Memory B cell (primary cell): ENCODE data around the gene ZNF24.

Experiments used
- ATAC-seq: fragments of 150-1000 bp; cut with Tn5 transposase; 2 replicates; pipeline ENCODE4 v1.10.0; 2021; ENCODE audit warnings: low read depth, mild to moderate bottlenecking, moderate library complexity
- DNase-seq, 2 donors: peaks; one replicate each; pipeline ENCODE4 v3.0.0; 2022; ENCODE audit warnings: low spot score in 2 of 2
- H3K27ac Mint-ChIP-seq: one replicate; pipeline ENCODE4 v1.8.0; 2022; ENCODE audit warnings: mild to moderate bottlenecking, moderate library complexity, mixed read lengths
- H3K27me3 Mint-ChIP-seq: one replicate; pipeline ENCODE4 v1.8.0; 2022; ENCODE audit warnings: mixed read lengths
- H3K36me3 Mint-ChIP-seq: one replicate; pipeline ENCODE4 v1.8.0; 2022; ENCODE audit warnings: mild to moderate bottlenecking, mixed read lengths
- H3K4me1 Mint-ChIP-seq: one replicate; pipeline ENCODE4 v1.8.0; 2022; ENCODE audit warnings: mixed read lengths
- H3K4me3 Mint-ChIP-seq: one replicate; pipeline ENCODE4 v1.8.0; 2022; ENCODE audit warnings: mild to moderate bottlenecking, moderate library complexity, mixed read lengths
- H3K9me3 Mint-ChIP-seq: one replicate; pipeline ENCODE4 v1.8.0; 2022; ENCODE audit warnings: mixed read lengths

Gene ZNF24

DNA sequence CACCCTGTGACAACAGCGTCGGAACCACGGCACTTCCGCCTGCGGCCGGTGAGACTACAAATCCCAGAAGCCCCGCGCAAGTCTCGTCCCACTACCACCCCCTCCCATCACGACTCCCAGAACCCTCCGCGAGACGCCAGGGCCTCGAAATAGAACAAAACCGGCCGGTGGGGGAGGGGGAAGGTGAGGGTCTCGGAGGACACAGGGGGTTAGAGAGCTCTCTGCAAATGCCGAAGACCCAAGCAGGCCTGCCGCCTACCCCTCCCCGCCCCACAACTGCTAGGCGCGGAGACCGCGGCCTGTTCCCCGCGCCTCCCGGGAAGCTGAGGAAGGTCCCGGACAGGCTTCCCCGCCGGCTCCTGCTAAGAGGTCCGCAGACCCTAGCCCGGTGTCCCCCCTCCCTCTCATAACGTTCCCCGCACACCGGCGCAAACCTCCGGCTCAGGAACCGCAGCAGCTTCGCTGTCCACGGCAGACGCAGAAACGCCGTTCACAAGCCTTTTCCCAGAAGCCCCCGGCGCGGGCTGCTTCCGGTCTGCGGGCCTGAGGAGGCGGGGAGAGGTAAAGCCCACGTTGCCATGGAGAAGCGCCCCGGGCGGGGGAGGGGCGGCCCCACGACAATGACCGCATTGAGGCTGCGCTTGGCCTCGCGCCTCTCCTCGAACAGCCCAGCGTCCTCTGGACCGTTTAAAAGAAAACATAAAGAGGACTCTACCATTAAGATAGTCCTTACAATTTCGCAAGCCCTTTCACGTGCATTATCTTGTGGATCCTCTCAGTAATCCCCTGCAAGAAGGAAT is at the start of gene ZNF24:
TSS of gene ZNF24 (minus strand) at position 485 of the 800 bp plus-strand sequence. CDS start 3,770 bp downstream, outside the sequence.
- H3K9me3 Mint-ChIP-seq = no peaks in the 10 kb centered on the region
- H3K27ac Mint-ChIP-seq = peak within 1 kb of the TSS; percentile 95
- ATAC-seq (peak; percentile 83), DNase-seq (peak; percentile 89 to 92)
- peak within 1 kb of the TSS; percentile 94 for H3K4me3 Mint-ChIP-seq
- H3K27me3 Mint-ChIP-seq = no peaks in the 10 kb centered on the region
- peaks cover 37% of the 10 kb centered on the region for H3K4me1 Mint-ChIP-seq
- H3K36me3 Mint-ChIP-seq = peaks cover 15% of the 10 kb centered on the region

DNA sequence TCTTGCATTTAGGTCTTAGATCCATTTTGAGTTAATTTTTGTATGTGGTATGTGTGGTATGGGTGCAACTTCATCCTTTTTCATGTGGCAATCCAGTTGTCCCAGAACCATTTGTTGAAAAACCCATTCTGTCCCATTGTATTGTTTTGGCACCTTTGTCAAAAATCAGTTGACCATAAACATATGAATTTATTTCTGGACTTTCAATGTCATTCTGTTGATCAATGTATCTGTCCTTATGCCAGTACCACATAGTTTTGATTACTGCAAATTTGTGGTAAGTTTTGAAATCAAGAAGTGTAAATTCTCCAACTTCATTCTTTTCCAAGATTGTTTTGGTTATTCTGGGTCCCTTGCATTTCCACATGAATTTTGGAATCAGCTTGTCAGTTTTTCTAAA is 49.5 kb upstream of the ZNF24 start:
- peaks cover 5% of the 10 kb centered on the region for H3K4me1 Mint-ChIP-seq
- H3K27ac Mint-ChIP-seq = no peak overlapping the region
- peaks cover 3% of the 10 kb centered on the region for H3K9me3 Mint-ChIP-seq
- peaks cover 4% of the 10 kb centered on the region for H3K27me3 Mint-ChIP-seq
- ATAC-seq (no peak), DNase-seq (no peak)
- H3K36me3 Mint-ChIP-seq = no peaks in the 10 kb centered on the region
- no peak overlapping the region for H3K4me3 Mint-ChIP-seq

DNA sequence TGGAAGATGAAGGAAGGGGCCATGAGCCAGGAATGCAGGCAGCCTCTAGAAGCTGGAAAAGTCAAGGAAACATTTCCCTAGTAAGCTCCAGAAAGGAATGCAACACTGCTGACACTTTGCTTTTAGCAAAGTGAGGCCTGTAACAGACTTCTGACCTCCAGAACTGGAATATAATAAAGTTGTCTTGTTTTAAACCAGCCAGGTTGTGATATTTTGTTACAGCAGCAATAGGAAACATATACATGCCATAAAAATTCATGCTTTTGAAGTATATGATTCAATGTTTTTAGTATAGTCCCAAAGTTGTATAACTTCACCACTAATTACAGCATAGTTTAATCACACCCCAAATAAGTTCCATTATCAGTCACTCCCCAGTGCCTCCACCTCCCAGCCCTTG is 48.2 kb upstream of the ZNF24 start:
- no peak overlapping the region for H3K27ac Mint-ChIP-seq
- H3K4me1 Mint-ChIP-seq = peaks cover 5% of the 10 kb centered on the region

DNA sequence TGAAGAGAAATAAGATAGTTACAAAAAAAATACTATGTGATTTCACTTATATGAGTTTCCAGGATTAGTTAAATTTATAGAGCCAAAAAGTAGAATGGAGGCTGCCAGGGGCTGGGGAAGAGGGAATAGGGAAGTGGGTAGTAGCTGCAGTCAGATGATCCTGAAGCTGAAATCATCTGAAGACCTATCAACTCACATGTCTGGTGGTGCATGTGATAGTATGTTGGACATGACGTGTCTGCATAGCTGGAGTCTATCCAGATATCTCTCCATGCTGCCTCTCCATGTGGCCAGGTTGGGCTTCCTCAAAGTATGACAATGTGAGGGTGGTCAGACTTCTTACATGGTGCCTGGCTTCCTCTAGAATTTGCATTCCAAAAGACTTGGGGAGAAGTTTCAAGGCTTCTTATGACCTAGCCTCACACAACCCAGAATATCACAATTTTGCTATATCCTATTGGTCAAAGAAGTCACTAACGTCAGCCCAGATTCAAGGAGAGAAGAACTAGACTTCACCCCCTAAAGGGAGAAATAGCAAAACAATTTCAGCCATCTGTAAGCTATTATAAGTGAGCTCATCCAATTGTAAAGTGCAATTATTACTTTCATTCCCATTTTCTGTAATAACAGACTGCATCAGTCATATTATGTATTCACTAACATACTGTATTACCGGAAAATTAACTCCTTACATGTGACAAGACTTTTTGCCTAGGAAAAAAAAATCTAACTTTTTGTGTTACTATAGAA is 46.9 kb upstream of the ZNF24 start:
- Mint-ChIP-seq H3K27me3 (peaks cover 4% of the 10 kb centered on the region), H3K27ac (no peak overlapping the region), H3K9me3 (peaks cover 3% of the 10 kb centered on the region), H3K36me3 (no peaks in the 10 kb centered on the region), H3K4me3 (no peak overlapping the region), H3K4me1 (peaks cover 8% of the 10 kb centered on the region)
- ATAC-seq (peak; percentile 68), DNase-seq (no peak)

More for the DNA sequence above, 48.2 kb upstream of the ZNF24 start:
- no peak overlapping the region for H3K4me3 Mint-ChIP-seq
- peaks cover 2% of the 10 kb centered on the region for H3K27me3 Mint-ChIP-seq
- peaks cover 3% of the 10 kb centered on the region for H3K9me3 Mint-ChIP-seq
- no peaks in the 10 kb centered on the region for H3K36me3 Mint-ChIP-seq
- DNase-seq = no peak
- no peak for ATAC-seq

DNA sequence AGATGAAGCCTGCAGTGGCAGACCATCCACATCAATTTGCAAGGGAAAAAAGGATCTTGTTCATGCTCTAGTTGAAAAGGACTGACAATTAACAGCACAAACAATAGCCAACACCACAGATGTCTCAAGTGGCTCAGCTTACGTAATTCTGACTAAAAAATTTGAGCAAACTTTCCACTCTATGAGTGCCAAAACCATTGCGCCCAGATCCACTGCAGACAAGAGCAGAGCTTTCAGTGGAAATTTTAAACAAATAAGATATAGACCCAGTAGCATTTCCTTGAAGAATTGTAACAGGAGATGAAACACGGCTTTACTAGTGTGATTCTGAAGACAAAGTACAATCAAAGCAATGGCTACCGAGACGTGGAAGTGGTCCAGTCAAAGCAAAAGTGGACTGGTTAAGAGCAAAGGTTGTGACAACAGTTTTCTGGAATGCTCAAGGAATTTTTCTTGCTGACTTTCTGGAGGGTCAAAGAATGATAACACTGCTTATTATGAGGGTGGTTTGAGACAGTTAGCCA is 44.9 kb upstream of the ZNF24 start:
- ATAC-seq (no peak), DNase-seq (no peak)
- H3K36me3 Mint-ChIP-seq = no peaks in the 10 kb centered on the region
- H3K27me3 Mint-ChIP-seq = peaks cover 6% of the 10 kb centered on the region
- no peak overlapping the region for H3K4me3 Mint-ChIP-seq
- H3K4me1 Mint-ChIP-seq = peaks cover 8% of the 10 kb centered on the region
- H3K27ac Mint-ChIP-seq = no peak overlapping the region
- peaks cover 3% of the 10 kb centered on the region for H3K9me3 Mint-ChIP-seq

DNA sequence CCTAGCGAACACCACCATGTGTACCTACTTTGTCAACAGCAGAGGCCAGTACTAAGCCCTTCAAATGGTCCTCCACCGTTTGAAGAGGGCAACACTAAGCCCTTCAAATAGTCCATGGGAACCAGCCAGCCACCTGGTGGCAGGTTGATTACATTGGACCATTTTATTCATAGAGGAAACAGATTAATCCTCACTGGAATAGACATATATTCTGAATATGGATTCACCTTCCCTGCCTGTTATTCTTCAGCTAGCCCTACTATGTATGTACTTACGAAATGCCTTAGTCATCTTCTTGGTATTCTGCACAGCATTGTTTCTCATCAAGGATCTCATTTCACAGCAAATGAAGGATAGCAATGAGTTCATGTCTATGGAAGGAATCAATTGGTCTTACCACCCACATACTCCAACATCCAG is 42.9 kb upstream of the ZNF24 start:
- H3K9me3 Mint-ChIP-seq = no peaks in the 10 kb centered on the region
- H3K27me3 Mint-ChIP-seq = peaks cover 6% of the 10 kb centered on the region
- no peak overlapping the region for H3K4me3 Mint-ChIP-seq
- ATAC-seq (peak; percentile 24), DNase-seq (no peak)
- no peaks in the 10 kb centered on the region for H3K36me3 Mint-ChIP-seq
- H3K4me1 Mint-ChIP-seq = peaks cover 8% of the 10 kb centered on the region
- H3K27ac Mint-ChIP-seq = no peak overlapping the region

DNA sequence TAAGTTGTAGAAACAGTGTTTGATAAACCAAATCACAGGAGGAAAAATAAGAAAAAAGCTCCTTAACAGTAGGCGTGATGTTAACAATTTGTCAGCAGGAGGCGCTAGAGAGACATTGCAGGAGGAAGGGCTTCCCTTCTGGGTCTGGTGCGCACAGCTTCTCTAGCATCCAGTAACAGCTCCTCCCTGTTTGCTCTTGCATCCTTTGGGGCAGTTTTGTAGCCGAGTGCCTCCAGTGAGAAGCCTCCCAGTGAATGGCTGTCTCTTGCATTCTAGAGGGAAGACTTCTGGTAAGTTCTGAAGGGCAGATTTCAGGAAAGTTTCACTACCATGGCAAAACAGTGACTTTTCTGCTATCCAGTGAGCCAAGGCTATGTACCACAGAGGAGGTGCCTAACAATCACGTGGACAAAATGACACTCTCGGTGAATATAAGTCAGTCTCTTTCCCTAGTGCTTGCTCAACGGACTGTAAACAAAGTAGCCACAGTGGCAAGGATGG is 42.4 kb upstream of the ZNF24 start:
- Mint-ChIP-seq H3K27me3 (peaks cover 6% of the 10 kb centered on the region), H3K9me3 (no peaks in the 10 kb centered on the region), H3K4me3 (no peak overlapping the region), H3K27ac (no peak overlapping the region), H3K4me1 (peaks cover 8% of the 10 kb centered on the region), H3K36me3 (no peaks in the 10 kb centered on the region)
- ATAC-seq (peak; percentile 84), DNase-seq (peak; percentile 58 to 68)

DNA sequence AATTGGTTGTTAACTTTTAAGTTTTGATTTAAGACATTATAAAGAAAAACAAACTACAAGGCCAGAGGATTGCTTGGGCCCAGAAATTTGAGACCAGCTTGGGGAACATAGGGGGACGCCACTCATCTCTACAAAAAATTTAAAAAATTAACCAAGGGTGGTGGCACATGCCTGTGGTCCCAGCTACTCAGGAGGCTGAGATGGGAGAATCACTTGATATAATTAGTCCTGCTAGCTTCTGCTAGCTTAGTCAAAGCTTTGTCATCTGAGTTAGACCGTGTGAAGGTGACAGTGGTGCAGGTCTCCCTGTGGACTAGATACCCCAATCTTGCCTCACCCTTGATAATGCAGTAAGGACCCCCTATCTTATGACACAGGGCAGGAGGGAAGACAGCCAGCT is 38.9 kb upstream of the ZNF24 start:
- ATAC-seq (no peak), DNase-seq (no peak)
- H3K9me3 Mint-ChIP-seq = peaks cover 1% of the 10 kb centered on the region
- no peak overlapping the region for H3K4me3 Mint-ChIP-seq
- peaks cover 7% of the 10 kb centered on the region for H3K27me3 Mint-ChIP-seq
- H3K27ac Mint-ChIP-seq = no peak overlapping the region
- no peaks in the 10 kb centered on the region for H3K36me3 Mint-ChIP-seq
- H3K4me1 Mint-ChIP-seq = peaks cover 2% of the 10 kb centered on the region

DNA sequence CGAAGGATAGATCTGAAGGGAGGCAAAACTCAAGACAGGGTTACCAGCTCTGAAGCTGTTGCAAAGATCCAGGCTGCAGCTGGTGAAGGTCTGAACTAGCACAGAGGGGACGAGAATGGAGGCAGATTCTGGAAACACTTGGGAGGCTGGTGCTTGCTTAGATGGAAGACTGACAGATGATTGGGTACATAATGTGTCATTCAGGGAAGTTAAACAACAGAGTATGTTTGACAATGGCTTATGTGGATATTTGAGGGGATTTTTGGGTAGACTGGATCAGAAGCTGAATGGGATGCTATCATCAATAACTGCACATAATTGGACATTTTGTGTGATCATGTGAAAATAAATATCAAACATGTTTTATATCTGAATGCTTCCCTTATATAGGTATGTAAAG is 35.2 kb upstream of the ZNF24 start:
- ATAC-seq = no peak
- H3K27ac Mint-ChIP-seq = no peak overlapping the region

DNA sequence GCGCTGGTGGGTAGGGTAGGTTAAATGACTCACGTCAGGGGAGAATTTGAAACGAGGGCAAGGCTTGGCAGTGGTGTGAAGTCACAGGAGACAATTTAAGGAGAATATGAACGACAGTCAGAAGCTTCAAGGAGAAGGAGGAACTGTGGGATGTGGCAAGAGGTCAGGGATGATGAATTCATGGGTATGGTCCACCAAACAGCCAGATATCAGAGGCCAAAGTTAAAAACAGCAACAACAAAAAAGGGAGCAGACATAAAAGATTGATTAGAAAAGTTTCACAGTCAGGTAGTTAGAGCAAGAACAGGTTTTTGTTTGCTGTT is 34.3 kb upstream of the ZNF24 start:
- DNase-seq = no peak
- no peaks in the 10 kb centered on the region for H3K36me3 Mint-ChIP-seq
- peaks cover 4% of the 10 kb centered on the region for H3K4me1 Mint-ChIP-seq
- no peak overlapping the region for H3K27ac Mint-ChIP-seq
- no peak for ATAC-seq
- H3K27me3 Mint-ChIP-seq = peaks cover 2% of the 10 kb centered on the region
- no peak overlapping the region for H3K4me3 Mint-ChIP-seq
- peaks cover 1% of the 10 kb centered on the region for H3K9me3 Mint-ChIP-seq

More for the DNA sequence above, 35.2 kb upstream of the ZNF24 start:
- H3K4me3 Mint-ChIP-seq = no peak overlapping the region
- peaks cover 4% of the 10 kb centered on the region for H3K4me1 Mint-ChIP-seq
- peaks cover 2% of the 10 kb centered on the region for H3K27me3 Mint-ChIP-seq
- H3K36me3 Mint-ChIP-seq = no peaks in the 10 kb centered on the region
- DNase-seq = no peak
- peaks cover 1% of the 10 kb centered on the region for H3K9me3 Mint-ChIP-seq

DNA sequence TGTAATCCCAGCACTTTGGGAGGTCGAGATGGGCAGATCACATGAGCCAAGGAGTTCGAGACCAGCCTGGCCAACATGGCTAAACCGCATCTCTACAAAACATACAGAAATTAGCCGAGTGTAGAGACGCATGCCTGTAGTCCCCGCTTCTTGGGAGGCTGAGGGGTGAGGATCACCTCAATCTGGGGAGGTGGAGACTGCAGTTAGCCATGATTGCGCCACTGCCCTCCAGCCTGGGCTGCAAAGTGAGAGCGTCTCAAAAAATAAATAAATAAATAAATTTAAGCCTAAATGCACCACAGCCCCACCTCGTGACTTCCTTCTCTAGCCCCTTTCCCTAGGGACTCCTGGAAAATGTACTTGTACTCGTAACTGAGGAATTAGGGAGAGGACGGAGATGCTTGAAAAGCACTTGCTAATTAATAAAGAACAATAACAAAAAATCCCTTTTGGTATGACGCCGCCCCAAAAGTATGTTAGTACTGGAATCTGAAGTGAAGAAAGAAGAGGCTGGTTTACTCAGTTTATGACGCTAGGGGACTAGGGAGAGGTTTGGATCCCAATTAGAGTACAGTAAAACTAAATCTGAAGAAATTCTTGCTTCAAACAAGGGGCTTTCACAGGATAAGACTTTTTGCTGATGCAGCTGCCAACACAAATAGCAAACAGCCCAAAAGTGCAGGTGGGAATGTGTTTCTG is 33.8 kb upstream of the ZNF24 start:
- Mint-ChIP-seq H3K36me3 (no peaks in the 10 kb centered on the region), H3K27ac (peak overlapping the region; percentile 83), H3K9me3 (peaks cover 1% of the 10 kb centered on the region), H3K27me3 (peaks cover 2% of the 10 kb centered on the region), H3K4me3 (peak overlapping the region; percentile 80), H3K4me1 (peaks cover 4% of the 10 kb centered on the region)
- no peak for ATAC-seq
- DNase-seq = no peak

DNA sequence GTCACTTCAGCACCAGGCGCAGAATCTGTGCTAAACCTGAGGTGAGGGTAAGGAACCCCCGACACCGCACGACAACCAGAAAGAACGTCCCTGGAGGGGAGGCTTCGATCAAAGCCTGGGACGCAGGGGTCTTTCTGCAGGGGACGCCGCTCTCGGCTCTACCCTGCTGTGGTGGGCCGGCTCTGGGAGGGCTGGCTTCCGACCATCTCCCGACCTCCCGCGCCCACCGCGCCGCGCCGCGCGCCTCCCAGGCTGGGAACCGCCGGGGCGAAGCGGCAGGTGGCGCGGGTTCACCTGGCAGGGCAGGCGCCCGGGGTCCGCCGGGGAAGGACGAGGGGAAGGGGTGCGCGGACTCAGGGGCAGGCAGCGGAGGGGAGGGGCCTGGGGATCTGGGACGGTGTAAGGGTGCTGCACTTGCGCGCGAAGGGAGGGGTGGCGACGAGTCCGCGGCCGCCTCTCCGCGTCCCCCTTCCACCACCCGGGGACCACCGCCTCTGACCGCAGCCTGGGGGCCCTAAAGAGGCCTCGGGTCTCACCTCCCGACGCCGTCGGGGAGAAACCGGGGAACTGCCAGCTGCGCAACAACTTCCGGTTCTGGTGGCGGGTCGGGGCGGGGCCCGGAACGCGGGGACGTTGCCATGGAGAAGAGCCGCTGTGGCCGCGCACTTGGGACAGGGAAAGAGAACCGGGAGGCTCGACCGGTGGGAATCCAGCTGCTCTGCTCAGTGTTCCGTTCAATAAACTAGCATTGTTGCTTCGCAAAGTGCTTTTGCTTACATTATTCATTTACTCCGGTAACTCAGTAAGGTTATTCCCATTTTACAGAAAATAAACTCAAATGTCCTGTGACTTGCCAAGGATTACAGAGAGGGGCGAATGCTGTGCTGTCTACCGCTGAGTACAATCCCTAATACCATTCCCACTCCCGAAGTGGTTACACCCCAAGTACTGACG is 32.8 kb upstream of the ZNF24 start, which contains the start of gene ZNF396:
TSS of gene ZNF396 (minus strand) at position 596 of the 954 bp plus-strand sequence. CDS start 3,045 bp downstream, outside the sequence.
- Mint-ChIP-seq H3K27ac (peak within 1 kb of the TSS; percentile 83), H3K4me3 (peak within 1 kb of the TSS; percentile 92), H3K4me1 (peaks cover 4% of the 10 kb centered on the region), H3K36me3 (no peaks in the 10 kb centered on the region), H3K9me3 (peaks cover 1% of the 10 kb centered on the region), H3K27me3 (peaks cover 2% of the 10 kb centered on the region)
- peak; percentile 85 for ATAC-seq
- DNase-seq = peak; percentile 54 to 60

DNA sequence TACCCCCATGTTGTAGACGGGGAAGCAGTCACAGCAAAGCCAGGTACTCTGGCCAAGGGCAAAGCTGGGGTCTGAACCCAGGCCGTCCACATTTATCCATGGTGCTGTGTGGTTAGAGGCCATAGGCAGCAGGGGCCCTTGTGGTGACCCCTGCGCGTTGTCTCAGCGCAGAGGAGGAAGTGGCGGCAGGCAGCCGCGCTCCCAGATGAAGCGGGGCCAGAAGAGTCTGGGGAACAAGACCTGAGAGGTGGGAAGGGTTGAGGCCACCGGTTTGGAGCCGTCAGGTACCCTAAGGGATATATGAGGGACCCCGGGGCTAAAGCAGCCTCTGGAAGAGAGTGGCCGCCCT is 32.1 kb upstream of the ZNF24 start:
- peaks cover 1% of the 10 kb centered on the region for H3K27me3 Mint-ChIP-seq
- DNase-seq = peak; percentile 14 to 37
- H3K27ac Mint-ChIP-seq = peak overlapping the region; percentile 83
- H3K4me1 Mint-ChIP-seq = peaks cover 4% of the 10 kb centered on the region
- H3K36me3 Mint-ChIP-seq = no peaks in the 10 kb centered on the region
- H3K4me3 Mint-ChIP-seq = peak overlapping the region; percentile 92
- H3K9me3 Mint-ChIP-seq = peaks cover under 1% of the 10 kb centered on the region
- peak; percentile 67 for ATAC-seq
